Type B pancreatic cell (in vitro differentiated cells): ENCODE results near the gene RXRG. TPM values are rescaled to one million over a fixed set of nuclear protein-coding genes. Genes with fewer than 3 reads are reported as not detected.
A peak's percentile ranks its signal among the peaks of the same experiment; 100 is the strongest.

Experiments used
- DNase-seq: peaks from one replicate; pipeline ENCODE4 v3.0.0; 2021; ENCODE audit warnings: mixed read lengths; ENCODE audit not compliant: unreplicated experiment; ENCODE audit errors: extremely low spot score
- H3K27ac Mint-ChIP-seq: 2 replicates; pipeline ENCODE4 v1.8.0; 2021; ENCODE audit warnings: mild to moderate bottlenecking, mixed read lengths
- H3K27me3 Mint-ChIP-seq: 2 replicates; pipeline ENCODE4 v1.8.0; 2021; ENCODE audit warnings: mixed read lengths
- H3K36me3 Mint-ChIP-seq: 2 replicates; pipeline ENCODE4 v1.8.0; 2021; ENCODE audit warnings: mixed read lengths
- H3K4me1 Mint-ChIP-seq: one replicate; pipeline ENCODE4 v1.8.0; 2021; ENCODE audit warnings: mixed read lengths; ENCODE audit not compliant: unreplicated experiment
- H3K4me3 Mint-ChIP-seq: 2 replicates; pipeline ENCODE4 v1.8.0; 2021; ENCODE audit warnings: mild to moderate bottlenecking, mixed read lengths
- H3K9me3 Mint-ChIP-seq: 2 replicates; pipeline ENCODE4 v1.8.0; 2021; ENCODE audit warnings: mixed read lengths
- CTCF ChIP-seq: fragments of 200-600 bp; sonication (generic); conservative IDR thresholded peaks from 2 replicates; pipeline ENCODE4 v1.5.0; 2021; ENCODE audit warnings: antibody characterized with exemption, mild to moderate bottlenecking
- long read RNA-seq: library from polyadenylated mRNA; unstranded; transcript quantifications from one replicate; pipeline ENCODE4 v2.0.0, GENCODE V29; 2020
- total RNA-seq: library from RNA; stranded (reverse); gene quantifications from 2 replicates; pipeline ENCODE4 v1.2.1, GENCODE V29; 2021; ENCODE audit warnings: low replicate concordance

RXRG gene
- total RNA-seq, result 0.98 and 5.8 TPM in 2 replicates
- long read RNA-seq, result 0 reads

- Mint-ChIP-seq H3K9me3 (no peaks in the 10 kb centered on the region), H3K27me3 (peaks cover 39% of the 10 kb centered on the region), H3K27ac (no peak within 1 kb of the TSS), H3K36me3 (no peaks in the 10 kb centered on the region), H3K4me1 (peaks cover 11% of the 10 kb centered on the region), H3K4me3 (peak within 1 kb of the TSS; percentile 32)
- no peak for DNase-seq
- no peak for TF ChIP-seq CTCF
Observed at GRCh38 chr1:165444897-165445370, at the start of gene RXRG. RXRG (minus strand) TSS chr1:165445126; CDS start chr1:165444893, 233 bp downstream.

- no peak for TF ChIP-seq CTCF
- Mint-ChIP-seq H3K27ac (no peak overlapping the region), H3K27me3 (no peaks in the 10 kb centered on the region), H3K4me1 (peaks cover 40% of the 10 kb centered on the region), H3K9me3 (no peaks in the 10 kb centered on the region), H3K4me3 (no peak overlapping the region), H3K36me3 (no peaks in the 10 kb centered on the region)
- no peak for DNase-seq
Observed at GRCh38 chr1:165492845-165493373, 48.0 kb upstream of the RXRG start.

GRCh38 chr1:165490175-165490574 is 45.2 kb upstream of the RXRG start:
- H3K36me3 Mint-ChIP-seq, result no peaks in the 10 kb centered on the region
- H3K9me3 Mint-ChIP-seq, result no peaks in the 10 kb centered on the region
- no peak for TF ChIP-seq CTCF
- no peak overlapping the region for H3K27ac Mint-ChIP-seq
- H3K4me1 Mint-ChIP-seq, result peaks cover 25% of the 10 kb centered on the region
- peaks cover 4% of the 10 kb centered on the region for H3K27me3 Mint-ChIP-seq
- H3K4me3 Mint-ChIP-seq, result no peak overlapping the region
- DNase-seq, result no peak

GRCh38 chr1:165487921-165488320 is 43.0 kb upstream of the RXRG start:
- TF ChIP-seq CTCF, result no peak
- no peak for DNase-seq
- Mint-ChIP-seq H3K27me3 (peaks cover 4% of the 10 kb centered on the region), H3K27ac (no peak overlapping the region), H3K36me3 (no peaks in the 10 kb centered on the region), H3K4me1 (peaks cover 23% of the 10 kb centered on the region), H3K9me3 (no peaks in the 10 kb centered on the region), H3K4me3 (no peak overlapping the region)

- H3K36me3 Mint-ChIP-seq, result no peaks in the 10 kb centered on the region
- no peak for TF ChIP-seq CTCF
- peaks cover 4% of the 10 kb centered on the region for H3K27me3 Mint-ChIP-seq
- peaks cover 23% of the 10 kb centered on the region for H3K4me1 Mint-ChIP-seq
- H3K9me3 Mint-ChIP-seq, result no peaks in the 10 kb centered on the region
- DNase-seq, result no peak
- H3K4me3 Mint-ChIP-seq, result no peak overlapping the region
- no peak overlapping the region for H3K27ac Mint-ChIP-seq
Observed at GRCh38 chr1:165486663-165487062, 41.7 kb upstream of the RXRG start.
